RPMI7951 (cell line): ENCODE data around the gene KIF26B. TPM values are rescaled to one million over a fixed set of nuclear protein-coding genes. Genes with fewer than 3 reads are reported as not detected.

Source experiments
- DNase-seq: peaks from one replicate; pipeline ENCODE4 v3.0.0-alpha.2; 2012; ENCODE audit warnings: low read depth
- total RNA-seq: library from RNA; depleted of rRNA; stranded (reverse); fragments of >200 nt; shearing (Covaris generic); gene quantifications from 2 replicates; pipeline ENCODE4 v1.2.3, GENCODE V29; 2014

KIF26B gene
- total RNA-seq, 1 experiment from 2014 or later, result 2.3 TPM

DNA sequence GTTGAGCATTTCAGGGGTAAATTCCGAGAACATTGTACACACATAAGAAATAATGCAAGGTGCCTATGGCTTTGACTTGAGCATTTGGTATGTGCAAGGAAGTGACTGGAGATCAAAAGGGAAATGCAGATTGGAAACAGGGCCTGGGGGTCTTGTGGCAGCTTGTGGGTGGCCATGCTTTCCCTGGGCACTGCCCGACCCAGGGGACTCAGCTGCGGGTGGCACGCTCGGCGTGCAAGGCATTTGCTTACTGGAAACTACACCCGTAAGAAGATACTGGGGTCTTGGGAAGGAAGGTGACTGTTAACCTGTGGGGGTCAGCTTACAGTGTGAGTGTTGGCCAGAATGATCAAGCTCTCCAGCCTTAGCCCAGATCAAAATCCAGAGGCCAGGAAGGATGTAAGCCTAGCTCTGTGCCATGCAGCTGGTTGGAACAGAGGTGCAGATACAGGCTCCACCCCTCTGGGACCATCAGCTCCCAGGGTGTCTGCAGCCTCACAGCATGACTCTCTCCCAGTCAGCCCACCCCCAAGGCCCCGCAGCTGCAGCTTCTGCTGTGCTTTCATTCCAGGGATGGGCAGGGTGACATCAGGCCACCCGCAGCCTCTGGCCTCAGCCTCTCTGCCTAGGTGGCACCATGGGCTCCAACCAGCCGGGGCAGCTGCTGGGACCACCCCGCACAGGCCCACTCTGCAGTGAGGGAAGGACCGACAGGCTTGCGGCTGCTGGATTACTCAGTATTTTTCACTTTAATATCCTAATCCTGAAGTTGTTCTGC is 55.1 kb downstream of the KIF26B start:
- DNase-seq, result no peak

DNA sequence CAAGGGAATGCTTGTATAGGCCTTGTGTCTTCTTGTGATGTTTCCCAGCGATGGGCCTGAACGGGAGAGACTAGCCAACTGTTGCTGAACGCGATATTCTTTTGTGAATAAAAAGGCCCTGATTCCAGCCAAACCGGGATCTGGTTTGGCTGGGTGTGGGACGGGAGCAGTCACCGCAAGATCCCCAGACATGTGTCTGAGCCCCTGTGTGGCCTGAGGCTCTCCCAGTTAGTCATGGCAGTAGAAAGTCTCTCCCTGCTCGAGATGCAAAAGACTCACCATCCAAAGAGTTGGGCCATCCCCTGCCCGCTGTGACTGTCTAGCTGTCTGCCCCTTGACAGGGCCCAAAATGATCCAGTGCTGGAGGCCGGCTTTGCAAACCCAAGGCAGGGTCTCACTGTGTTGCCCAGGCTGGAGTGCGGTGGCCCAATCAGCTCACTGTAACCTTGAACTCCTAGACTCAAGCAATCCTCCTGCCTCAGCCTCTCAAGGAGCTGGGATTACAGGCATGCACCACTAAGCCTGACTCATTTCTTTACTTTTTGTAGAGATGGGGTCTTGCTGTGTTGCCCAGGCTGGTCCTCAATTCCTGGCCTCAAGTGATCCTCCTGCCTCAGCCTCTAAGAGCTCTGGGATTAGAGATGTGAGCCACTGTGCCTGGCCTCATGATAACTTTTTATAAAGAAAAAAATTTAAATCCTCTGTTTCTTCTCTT is 56.4 kb downstream of the KIF26B start:
- peak; percentile 9 for DNase-seq

DNA sequence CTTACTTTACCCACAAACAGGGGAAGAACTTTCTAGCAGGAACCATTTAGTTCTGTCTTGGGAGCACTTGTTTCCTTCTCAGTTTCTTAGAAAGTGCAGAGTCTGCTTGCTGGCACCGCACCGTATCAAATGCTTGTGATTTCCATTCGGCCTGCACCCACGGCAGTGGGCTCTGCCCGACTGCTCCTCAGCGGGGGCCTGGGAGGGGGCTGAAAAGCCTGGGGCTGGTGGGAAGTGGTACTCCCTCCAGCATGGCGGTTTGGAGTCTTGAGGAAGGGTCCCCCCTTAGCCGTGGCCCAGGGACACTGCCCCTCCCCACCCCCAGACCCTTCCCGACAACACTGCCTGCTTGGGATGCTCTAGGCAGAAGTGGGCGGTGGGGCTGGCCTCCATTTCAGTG is 57.0 kb downstream of the KIF26B start:
- DNase-seq, result no peak

DNA sequence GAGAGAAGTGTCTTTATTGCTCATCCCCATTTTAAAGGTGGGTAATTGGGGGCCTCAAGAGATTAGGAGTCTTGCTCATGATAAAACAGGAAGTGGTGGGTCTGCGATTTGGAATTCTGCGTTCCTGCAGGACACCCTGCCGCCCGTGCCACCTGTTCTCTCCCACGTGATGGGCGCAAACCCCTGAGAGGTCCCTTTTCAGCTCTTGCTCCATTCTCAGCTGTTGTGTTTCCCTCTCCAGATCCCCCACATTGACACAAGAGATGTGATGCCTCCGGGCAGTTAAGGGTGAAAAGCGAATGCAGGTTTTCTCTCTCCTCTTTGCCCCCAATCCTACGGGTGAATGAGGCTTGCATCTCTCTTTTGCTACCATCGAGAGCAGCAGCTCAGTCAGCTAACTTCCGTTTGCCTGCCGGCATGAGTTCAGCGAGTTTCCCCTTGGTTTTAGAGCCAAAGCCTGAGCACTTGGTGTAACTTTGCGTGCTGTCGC is 57.5 kb downstream of the KIF26B start:
- DNase-seq, result no peak

DNA sequence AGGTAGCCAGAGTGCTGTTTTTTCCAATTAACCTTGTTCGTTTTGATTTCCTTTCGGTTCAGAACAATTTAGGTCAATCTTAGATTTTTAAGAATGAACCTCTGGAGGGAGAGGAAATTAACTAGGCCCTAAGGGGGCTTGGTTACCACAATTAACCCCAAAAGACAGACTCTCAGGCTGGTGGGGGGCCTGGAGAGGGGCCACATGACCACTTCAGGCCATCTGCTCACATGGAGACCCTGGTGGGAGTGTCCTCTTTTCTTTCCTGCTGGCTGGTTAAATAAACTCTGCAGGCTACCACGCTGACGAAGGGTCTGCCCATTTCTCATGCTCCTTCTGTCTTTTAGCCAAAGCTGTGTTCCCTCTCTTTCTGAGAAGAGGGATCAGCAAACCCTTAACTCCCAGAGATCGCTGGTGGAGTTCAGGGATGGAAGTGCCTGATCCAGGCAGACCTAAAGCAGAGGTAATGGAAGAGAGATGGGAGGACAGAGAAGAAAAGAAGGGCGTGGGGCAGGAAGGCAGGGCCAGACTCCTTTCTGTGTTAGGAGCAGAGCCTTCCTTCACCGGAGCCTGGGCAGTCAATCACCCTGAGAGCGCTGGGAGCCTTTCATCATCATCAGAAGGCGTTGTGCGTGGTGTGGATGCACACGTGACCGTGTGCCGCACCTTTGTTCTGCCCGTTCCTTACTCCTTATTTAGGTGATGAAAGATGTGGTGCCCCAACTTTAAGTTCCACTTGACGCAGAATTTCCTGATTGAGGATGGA is 58.5 kb downstream of the KIF26B start:
- no peak for DNase-seq

DNA sequence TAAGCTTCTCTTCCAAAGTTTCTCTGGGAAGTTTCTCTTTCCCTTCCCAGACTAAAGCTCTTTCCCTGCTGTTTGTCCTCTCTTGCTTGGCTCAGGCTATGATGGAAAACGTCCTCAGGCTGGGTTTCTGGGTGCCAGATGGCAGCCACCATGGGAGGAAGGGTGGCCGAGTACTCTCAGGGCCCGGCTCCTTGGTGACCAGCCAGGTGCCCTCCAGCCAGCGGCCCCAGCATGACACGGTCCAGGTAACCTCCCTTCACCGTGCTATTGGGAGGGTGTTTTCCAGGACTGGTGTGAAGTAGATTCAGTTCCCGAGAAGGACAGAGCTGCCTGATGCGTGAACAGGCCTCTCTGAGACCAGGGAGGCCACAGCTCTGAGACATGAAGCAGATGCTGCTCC is 60.3 kb downstream of the KIF26B start:
- no peak for DNase-seq

DNA sequence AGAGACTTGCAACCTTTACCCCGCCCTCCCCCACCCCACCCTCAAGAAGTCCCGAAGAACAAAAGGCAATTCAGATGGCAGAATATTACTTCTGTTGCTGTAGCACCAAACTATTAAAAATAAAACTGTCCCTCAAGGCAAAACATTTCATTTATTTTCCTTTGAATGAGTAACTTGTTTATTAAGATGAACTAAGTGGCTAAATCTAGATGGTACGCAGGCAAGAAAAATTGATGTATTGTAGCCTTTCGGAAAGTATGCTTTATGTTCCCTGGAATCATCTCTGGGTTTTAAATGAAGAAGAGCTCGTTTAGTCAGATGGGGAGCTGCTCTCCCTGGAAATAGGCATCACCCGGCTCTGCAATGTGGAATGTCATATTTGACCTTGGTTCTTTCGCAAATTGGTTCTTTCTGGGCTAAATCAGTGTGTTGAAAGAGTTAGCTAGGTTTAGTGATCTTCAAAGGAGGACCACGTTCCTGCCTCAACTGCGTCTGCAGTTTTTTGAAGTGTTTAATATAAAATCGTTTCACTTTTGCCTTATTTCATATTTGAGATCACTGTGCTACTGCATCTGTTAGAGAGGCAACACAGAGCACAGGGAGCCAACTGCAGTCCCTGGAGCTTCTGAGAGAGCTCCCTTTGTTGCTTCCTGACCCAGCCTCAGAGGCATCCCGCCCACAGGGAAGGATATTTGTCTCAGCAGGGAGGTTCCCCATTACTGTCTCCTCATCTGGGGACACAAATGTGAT is 61.8 kb downstream of the KIF26B start:
- peak; percentile 46 for DNase-seq

DNA sequence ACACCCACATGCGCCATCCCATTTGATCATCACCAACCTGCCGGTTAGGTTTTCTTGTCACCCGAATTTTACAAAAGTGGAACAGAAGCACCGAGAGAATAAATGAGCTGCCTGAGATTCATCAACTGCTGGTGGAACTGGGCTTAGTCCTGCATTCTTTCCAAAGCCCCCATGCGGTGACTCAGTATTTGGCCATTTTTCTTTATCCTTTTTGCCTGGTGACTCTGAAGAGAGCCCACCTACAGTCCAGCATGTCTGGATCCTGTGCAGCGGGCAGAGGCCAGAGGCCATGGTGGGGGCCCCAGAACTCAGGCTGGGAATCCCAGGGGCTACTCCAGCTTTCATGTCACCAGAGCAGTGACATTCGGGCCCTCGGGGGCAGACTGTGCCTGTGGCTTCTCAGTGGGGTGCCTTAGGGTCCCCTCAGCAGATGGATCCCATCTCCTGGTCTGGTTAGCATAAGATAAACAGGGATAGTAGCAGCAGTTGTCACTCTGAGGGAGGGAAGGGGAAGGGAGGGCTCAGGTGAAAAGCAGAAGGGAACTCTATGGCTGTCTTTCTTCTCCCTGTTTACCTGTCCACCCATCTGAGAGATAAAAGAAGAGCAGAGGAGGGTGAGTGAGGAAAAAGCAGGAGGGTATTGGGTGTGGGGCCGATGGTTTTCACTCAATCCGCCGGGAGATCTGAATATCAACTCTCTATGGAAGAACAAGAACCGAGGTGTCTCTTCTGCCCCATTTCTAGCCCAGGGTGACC is 63.2 kb downstream of the KIF26B start:
- DNase-seq, result no peak

DNA sequence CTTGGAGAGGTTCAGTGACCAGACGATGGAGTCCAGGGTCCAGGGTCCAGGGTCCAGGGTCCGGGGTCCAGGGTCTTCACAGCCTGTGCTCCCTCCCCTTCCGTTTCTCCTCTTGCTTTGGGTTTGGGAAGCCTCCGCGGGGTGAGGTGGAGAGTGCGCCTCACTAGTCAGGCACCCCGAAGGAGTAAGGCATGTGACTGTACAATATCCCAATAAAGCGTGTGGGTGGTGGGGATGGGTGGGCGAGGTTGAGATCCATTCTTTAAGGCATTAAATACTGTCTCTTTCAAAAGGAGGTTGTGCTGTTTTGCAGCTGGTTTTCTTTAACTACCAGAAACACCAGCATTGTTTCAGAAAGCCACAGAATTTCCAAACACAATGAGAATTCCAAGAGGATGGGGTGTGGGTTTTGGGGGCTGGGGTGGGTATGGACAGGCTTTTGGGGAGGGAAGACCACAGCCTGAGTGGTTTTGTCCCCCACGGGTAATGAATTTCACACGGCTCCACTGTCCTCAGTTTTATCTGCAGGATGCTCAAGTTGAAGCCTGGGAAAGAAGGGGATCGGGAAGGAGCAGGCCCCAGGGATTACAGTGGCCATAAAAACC is 65.7 kb downstream of the KIF26B start:
- no peak for DNase-seq

DNA sequence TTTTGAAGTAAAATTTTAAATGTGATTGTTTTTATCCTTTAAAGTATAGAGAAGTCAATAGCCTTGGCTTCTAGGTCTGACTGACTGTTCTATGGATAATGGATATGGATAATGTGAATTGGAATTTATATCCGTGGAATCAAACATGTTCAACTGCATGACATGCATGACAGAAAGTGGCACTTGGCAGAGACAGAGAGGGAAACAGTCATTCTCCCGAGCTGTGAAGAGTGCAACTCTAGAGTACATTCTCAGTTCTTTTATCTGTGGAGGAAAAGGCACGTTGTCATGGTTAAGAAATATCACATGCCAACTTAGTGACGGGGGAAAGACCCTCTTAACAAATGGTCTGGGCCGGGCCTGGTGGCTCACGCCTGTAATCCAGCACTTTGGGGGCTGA is 67.0 kb downstream of the KIF26B start:
- DNase-seq, result no peak

DNA sequence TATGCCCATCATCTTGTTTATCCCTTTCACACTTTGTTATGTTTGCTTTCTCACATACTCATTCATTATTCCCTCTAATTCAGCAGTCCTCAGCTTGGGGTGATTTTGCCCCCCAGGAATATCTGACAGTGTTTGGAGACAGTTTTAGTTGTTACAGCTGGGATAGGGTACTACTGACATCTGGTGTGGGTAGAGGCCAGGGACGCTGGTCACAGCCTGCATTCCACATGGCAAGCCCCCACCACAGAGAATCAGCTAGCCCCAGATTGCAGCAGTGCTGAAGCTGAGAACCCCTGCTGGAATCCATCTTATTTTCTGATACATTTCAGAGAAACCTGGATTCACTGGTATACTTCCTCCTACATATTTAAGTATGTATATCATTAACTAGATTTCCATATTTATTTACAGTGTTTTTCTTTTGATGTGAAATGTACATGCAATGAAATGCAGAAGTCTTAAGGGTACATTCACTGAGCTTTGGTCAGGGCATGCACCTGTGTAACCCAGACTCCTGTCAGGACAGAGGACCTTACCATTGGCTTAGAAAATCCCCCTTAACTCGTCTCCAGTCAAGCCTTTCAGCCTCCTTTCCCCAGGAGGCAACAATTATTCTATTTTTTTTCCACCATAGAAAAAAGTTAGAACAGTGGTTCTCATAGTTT is 68.3 kb downstream of the KIF26B start:
- DNase-seq, result no peak

DNA sequence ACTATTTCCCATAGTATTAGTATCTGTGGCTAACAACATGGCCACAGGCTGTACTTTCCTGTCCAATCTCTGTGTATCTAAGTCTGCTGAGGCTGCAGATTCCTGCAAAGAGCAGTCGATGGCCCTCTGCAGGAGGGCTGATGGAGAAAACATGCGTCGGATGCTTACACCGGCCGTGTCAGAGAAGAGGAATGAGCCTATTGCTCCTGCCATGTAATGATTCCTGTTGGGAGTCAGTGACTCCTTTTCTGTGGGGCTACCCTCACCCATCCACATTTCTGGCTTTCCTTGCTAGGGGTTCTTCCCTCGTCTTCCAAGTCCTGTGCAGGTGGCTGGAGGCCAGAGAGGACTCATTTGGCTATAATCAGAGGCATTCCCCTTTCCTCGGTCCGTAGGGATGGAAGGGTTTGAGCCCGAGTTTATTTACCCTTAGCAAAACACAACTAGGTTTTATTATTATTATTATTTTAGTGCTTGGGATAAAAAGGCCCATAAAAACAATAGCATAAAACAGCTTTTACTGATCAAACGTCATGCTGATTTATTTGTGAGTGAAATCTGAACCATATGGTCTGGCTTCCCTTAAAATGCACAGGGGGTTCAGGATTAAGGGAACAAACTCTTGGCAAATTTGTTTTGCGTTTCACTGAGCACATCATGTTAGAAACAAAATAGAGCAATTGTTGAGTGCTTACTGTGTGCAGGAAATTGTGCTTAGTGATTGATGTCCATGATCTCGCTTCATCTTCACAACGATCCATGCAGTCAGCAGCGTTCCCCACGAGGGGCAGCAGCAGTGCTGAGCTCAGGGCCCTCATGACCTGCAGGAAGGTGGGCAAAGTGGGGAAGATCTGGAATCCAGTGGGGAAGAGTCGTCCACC is 70.8 kb downstream of the KIF26B start:
- DNase-seq, result no peak

DNA sequence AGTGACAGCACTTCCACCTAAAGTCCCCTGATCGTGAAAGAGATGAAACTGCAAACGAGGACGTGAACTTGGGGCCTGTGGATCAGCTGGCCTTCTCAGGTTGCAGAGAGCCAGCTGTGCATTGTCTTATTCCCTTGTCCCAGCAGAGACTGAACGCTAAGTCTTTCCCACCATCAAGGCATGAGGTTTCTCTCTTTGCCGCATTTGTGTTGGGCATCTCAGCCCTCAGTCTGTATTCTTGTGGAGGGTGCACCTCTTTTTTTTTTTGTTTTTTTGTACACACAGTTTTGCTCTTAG is 71.4 kb downstream of the KIF26B start:
- DNase-seq, result no peak

DNA sequence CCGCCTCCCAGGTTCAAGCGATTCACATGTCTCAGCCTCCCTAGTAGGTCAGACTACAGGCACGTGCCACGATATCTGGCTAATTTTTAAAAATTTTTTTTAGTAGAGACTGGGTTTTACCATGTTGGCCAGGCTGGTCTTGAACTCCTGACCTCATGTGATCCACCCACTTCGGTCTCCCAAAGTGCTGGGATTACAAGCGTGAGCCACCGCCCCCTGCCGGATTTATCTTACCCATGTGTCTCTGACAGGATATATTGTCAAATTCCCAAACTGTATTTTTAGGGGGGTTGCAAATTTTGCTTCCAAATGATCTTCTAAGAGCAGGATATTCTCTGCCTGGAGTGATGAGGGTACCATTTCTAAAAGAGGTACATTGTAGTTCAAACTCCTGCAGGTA is 74.3 kb downstream of the KIF26B start:
- no peak for DNase-seq

DNA sequence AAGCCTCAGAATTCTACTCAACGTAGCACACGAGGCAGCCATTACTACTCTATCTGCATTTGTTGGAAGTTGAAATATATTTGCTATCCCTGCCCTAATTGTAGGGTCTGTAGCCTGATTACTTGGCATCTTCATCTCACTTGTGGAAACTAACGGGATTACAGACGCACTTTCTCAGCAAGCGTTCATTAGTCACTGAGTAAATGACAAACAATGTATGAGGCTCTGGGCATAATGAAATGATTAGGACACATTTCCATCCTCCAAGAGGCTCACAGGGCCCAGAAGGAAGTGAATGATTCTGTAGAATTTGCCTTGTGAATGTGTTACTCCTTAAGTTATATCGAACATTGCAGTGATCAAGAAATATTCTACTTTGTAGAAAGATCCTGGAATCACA is 78.1 kb downstream of the KIF26B start:
- no peak for DNase-seq

DNA sequence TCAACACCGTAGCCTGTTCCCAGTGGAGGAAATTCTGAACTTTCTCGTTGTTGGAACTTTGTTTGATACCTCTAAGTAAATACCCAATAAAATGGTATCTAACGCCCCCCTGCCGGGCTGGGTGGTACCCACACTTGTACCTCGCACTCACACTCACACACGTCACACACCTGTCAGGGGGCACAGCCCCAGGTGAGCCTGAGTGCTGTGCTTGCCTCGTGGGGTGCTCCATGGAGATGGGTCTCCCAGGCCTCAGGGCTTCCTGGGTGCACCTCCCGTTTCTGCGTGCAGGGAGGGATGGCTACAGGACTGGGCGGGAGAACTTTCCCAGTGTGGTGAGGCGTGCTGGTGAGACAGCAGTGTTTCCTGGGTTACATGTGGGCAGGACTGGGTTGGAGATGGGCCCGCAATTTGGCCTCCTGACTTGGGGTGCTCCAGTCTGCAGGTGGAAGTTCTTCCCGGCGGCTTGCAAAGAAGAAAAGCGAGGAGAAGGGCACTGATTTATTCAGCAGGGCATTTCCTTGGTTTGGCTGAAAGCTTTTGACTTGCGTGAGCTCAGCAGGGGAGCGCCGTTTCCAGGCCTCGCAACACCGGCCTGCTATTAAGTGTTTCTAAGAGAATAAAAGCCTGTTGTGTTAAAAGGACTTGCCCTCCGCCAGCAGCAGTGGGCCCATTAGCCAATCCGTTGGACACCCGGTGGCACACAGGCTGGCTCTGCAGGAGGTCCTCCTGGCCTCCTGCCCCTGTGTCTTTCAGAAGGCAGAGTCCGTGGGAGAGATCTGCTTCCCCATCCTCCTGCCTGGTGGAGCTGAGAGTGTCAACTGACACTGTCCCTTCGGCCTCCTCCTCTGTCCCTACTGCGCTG is 79.7 kb downstream of the KIF26B start:
- DNase-seq, result peak; percentile 38

DNA sequence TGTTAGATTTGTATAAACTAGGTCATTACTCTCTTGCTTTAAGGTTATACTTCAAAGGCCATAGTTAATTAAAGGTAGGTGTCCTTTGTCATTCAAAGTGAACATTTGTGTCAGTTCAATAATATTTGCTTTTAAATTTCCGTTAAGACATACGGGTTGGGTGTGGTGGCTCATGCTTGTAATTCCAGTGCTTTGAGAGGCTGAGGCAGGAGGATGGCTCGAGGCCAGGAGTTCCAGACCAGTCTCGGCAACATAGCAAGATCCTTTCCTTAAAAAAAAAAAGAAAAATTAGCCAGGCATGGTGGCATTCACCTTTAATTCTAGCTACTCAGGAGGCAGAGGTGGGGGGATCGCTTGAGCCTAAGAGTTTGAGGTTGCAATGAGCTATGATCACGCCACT is 80.4 kb downstream of the KIF26B start:
- no peak for DNase-seq

DNA sequence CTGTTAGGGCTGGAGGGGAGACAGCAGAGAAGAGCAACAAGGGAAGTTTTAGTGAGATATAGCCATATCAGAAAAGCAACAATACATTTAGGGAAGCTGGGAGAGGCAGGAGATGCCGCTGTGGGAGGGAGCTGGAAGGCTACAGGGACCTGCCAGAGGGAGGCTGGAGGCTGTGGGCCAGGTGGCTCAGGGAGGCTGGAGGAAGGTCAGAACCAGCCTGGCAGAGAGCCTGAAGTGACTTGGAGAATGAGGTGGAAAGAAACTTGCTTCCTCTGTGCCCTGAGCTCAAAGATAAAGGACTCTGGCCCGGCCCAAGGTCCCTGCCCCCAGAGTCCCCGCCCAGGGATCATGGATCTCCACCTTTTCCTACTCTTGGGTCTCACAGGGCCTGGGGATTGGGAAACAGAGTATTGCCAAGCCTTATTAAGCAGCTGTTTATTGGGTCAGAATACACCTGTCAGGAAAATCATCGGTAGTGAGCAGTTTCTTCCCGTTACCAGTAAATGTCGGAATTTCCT is 85.9 kb downstream of the KIF26B start:
- DNase-seq, result no peak
